SHP77 (cell line): Measurements from ENCODE around the gene AEBP2.

Experiments used
- DNase-seq, 2 experiments: peaks; one replicate each; lab custom pipeline; 2025; lab: John Stamatoyannopoulos, UW

AEBP2 gene

GRCh38 chr12:19553175-19553574 is 113.9 kb downstream of the AEBP2 start:
- no peak for DNase-seq

DNA sequence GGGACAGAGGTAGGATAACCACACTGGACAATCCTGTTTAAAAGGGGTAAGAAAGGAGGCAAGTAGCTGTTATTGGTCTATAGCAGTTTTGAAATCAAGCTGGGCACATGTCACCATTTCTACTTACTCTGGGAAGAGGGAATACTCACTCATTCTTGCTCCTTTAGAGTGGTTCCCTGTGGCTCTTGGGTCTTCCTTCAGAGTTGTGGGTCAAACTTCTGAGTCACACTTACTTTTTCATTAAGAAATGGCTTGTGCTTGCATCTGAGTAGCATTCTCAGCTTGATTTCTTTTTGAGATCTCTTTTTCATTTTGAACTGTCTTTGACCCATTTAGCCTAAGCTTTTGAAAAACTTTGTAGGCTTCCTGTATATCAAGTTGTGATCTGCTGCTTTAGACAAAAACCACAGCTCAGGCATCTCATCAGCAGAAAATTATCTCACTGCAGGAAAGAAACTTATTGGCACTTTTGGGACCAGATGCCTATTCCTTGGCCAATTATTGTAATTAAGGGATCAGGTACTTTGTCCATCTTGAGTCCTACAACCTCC is 122.2 kb downstream of the AEBP2 start:
- no peak for DNase-seq
